ENCODE measurements around the gene MEIS2. TPM values are rescaled to one million over a fixed set of nuclear protein-coding genes. Genes with fewer than 3 reads are reported as not detected.
A peak's percentile ranks its signal among the peaks of the same experiment; 100 is the strongest.

MEIS2 gene
- total and polyA plus RNA-seq, 2 of the 13 experiments (the other 11 are each of a cell fraction or from before 2014, with no cell fraction given) = 10.7 to 12.4 TPM

DNA sequence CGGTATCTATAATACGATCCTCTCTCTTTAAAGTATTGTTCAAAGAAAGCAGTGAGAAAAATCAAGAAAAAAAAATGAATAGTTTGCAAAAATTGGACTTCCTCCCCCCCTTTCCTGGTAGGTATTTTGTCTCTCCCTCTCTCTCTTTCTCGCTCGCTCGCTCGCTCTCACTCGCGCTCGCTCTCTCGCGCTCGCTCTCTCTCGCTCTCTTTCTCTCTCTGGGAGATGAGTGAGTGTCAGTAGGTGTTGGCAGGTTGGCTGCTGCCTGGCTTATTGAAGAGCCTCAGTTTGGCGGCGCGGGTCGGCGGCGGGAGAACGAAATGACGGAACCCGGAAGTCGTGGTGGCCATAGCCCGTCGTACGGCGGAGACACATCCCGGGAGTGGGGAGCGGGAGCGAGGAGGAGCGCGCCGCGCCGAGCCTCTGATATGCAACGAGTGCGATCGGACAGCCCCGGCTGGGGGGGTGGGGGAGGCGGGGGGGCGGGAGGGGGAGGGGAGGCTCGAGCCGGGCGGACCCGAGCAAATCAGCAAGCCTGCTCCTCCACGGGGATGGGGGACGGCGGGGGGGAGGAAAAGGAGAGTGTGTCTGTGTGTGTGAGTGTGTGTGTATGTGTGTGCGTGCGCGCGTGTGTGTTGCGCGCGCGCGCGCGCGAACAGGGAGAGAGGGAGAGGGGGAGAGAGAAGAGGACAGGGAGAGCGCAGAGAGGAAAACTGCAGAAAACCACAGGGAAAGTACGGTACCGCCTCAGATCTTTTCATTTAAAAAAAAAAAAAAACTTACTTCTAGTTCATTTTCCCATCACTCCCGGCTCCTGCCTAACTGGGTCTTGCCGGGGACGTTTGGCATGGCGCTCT, at the start of gene MEIS2 (continued):
- TF ChIP-seq, protein P1, sequence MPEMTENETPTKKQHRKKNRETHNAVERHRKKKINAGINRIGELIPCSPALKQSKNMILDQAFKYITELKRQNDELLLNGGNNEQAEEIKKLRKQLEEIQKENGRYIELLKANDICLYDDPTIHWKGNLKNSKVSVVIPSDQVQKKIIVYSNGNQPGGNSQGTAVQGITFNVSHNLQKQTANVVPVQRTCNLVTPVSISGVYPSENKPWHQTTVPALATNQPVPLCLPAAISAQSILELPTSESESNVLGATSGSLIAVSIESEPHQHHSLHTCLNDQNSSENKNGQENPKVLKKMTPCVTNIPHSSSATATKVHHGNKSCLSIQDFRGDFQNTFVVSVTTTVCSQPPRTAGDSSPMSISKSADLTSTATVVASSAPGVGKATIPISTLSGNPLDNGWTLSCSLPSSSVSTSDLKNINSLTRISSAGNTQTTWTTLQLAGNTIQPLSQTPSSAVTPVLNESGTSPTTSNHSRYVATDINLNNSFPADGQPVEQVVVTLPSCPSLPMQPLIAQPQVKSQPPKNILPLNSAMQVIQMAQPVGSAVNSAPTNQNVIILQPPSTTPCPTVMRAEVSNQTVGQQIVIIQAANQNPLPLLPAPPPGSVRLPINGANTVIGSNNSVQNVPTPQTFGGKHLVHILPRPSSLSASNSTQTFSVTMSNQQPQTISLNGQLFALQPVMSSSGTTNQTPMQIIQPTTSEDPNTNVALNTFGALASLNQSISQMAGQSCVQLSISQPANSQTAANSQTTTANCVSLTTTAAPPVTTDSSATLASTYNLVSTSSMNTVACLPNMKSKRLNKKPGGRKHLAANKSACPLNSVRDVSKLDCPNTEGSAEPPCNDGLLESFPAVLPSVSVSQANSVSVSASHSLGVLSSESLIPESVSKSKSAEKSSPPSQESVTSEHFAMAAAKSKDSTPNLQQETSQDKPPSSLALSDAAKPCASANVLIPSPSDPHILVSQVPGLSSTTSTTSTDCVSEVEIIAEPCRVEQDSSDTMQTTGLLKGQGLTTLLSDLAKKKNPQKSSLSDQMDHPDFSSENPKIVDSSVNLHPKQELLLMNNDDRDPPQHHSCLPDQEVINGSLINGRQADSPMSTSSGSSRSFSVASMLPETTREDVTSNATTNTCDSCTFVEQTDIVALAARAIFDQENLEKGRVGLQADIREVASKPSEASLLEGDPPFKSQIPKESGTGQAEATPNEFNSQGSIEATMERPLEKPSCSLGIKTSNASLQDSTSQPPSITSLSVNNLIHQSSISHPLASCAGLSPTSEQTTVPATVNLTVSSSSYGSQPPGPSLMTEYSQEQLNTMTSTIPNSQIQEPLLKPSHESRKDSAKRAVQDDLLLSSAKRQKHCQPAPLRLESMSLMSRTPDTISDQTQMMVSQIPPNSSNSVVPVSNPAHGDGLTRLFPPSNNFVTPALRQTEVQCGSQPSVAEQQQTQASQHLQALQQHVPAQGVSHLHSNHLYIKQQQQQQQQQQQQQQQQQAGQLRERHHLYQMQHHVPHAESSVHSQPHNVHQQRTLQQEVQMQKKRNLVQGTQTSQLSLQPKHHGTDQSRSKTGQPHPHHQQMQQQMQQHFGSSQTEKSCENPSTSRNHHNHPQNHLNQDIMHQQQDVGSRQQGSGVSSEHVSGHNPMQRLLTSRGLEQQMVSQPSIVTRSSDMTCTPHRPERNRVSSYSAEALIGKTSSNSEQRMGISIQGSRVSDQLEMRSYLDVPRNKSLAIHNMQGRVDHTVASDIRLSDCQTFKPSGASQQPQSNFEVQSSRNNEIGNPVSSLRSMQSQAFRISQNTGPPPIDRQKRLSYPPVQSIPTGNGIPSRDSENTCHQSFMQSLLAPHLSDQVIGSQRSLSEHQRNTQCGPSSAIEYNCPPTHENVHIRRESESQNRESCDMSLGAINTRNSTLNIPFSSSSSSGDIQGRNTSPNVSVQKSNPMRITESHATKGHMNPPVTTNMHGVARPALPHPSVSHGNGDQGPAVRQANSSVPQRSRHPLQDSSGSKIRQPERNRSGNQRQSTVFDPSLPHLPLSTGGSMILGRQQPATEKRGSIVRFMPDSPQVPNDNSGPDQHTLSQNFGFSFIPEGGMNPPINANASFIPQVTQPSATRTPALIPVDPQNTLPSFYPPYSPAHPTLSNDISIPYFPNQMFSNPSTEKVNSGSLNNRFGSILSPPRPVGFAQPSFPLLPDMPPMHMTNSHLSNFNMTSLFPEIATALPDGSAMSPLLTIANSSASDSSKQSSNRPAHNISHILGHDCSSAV (CRISPR knock-in tag; IDR thresholded peaks at IDR 0.05; ENCODE audit: borderline replicate concordance) = no peak
- peak; percentile 27; the same call in 1 of the 2 replicates for TF ChIP-seq HDAC1 (CRISPR knock-in tag; IDR thresholded peaks at IDR 0.05)
- no peak for TF ChIP-seq FOXO1 (CRISPR knock-in tag; IDR thresholded peaks at IDR 0.05)
- no peak for TF ChIP-seq SP140L (CRISPR knock-in tag; IDR thresholded peaks at IDR 0.05; ENCODE audit: borderline replicate concordance)
- peak; percentile 73 for TF ChIP-seq RBFOX2 (IDR thresholded peaks at IDR 0.05; ENCODE audit: low read depth, low read length)
- TF ChIP-seq SOX13 (IDR thresholded peaks at IDR 0.05) = no peak
- peak in 1 of 2 experiments; percentile 23; a peak in 1 of 4 replicates for TF ChIP-seq SOX13 (CRISPR knock-in tag; conservative IDR thresholded peaks at IDR 0.05 in 1 of 2, IDR thresholded peaks at IDR 0.05 in 1 of 2)
- TF ChIP-seq, protein P2, sequence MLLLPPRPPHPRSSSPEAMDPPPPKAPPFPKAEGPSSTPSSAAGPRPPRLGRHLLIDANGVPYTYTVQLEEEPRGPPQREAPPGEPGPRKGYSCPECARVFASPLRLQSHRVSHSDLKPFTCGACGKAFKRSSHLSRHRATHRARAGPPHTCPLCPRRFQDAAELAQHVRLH (CRISPR knock-in tag; IDR thresholded peaks at IDR 0.05; ENCODE audit: borderline replicate concordance, low read depth) = no peak
- TF ChIP-seq POGZ (CRISPR knock-in tag; IDR thresholded peaks at IDR 0.05) = 0 out of 2 replicates have a peak, but pooled peaks have one; percentile 59
- TF ChIP-seq CEBPB (IDR thresholded peaks at IDR 0.05; ENCODE audit: borderline replicate concordance, low read depth, low read length) = no peak
- TF ChIP-seq, protein P3, sequence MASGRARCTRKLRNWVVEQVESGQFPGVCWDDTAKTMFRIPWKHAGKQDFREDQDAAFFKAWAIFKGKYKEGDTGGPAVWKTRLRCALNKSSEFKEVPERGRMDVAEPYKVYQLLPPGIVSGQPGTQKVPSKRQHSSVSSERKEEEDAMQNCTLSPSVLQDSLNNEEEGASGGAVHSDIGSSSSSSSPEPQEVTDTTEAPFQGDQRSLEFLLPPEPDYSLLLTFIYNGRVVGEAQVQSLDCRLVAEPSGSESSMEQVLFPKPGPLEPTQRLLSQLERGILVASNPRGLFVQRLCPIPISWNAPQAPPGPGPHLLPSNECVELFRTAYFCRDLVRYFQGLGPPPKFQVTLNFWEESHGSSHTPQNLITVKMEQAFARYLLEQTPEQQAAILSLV (CRISPR knock-in tag; IDR thresholded peaks at IDR 0.05; ENCODE audit: borderline replicate concordance) = no peak
- TF ChIP-seq ZNF570 (CRISPR knock-in tag; IDR thresholded peaks at IDR 0.05; ENCODE audit: borderline replicate concordance) = no peak
- 0 out of 2 replicates have a peak, but pooled peaks have one; percentile 24 for TF ChIP-seq GATAD2A (CRISPR knock-in tag; IDR thresholded peaks at IDR 0.05)
- peak; percentile 59 for TF ChIP-seq YY1 (IDR thresholded peaks at IDR 0.05; ENCODE audit: insufficient read depth, insufficient replicate concordance, low read depth, low read length)
- no peak for TF ChIP-seq GATA4 (IDR thresholded peaks at IDR 0.05; ENCODE audit: borderline replicate concordance, low read depth)
- TF ChIP-seq ONECUT2 (CRISPR knock-in tag; IDR thresholded peaks at IDR 0.05) = no peak
- no peak for TF ChIP-seq ZSCAN30 (CRISPR knock-in tag; IDR thresholded peaks at IDR 0.05)
- TF ChIP-seq, protein P4, sequence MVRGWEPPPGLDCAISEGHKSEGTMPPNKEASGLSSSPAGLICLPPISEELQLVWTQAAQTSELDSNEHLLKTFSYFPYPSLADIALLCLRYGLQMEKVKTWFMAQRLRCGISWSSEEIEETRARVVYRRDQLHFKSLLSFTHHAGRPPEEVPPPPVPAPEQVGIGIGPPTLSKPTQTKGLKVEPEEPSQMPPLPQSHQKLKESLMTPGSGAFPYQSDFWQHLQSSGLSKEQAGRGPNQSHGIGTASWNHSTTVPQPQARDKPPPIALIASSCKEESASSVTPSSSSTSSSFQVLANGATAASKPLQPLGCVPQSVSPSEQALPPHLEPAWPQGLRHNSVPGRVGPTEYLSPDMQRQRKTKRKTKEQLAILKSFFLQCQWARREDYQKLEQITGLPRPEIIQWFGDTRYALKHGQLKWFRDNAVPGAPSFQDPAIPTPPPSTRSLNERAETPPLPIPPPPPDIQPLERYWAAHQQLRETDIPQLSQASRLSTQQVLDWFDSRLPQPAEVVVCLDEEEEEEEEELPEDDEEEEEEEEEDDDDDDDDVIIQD (CRISPR knock-in tag; IDR thresholded peaks at IDR 0.05; ENCODE audit: low read depth) = no peak

All from HepG2 (cell line).